ENCODE data around the gene CACNA2D3. TPM values are rescaled to one million over a fixed set of nuclear protein-coding genes. Genes with fewer than 3 reads are reported as not detected.

Gene CACNA2D3
- total RNA-seq, 1 donor from 2014 or later, result 0.70 TPM

DNA sequence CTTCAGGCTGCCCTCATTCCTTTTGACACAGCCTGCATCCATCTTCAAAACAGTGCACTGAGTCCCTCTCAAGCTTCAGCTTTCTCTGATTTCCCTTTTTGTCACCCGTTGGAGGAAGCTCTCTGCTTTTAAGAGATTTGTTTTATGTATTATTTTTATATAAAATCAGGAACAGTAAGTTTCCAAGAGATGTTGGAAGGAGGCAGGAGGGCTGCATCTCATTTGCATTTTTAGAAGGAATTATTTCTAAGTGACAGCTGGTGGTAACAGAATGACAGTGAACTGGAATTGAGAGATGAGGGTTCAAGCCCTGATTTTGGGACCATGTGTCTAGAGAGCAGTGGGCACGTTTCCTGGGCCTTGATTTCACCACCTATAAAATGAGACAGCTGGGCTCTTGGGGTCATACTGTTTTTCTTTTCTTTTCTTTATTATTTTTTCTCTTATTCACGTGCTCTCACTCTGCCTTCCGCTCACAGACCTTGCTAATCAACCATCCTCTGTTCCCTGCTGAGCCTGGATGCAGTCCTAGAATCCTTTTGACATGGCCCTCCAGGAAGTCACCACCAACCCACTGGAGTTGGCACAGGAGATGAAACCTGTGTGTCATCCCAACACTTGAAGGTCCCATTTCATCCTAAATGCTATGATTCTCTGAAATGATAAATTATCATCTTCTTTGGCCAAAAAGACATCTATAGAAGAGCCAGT lies 148.6 kb downstream of the CACNA2D3 start:
- Histone ChIP-seq H3K9me3 (ENCODE audit: insufficient read depth, low read depth, low read length) (no peaks in the 10 kb centered on the region), H3K9ac (ENCODE audit: low read length) (no peak overlapping the region), H2AFZ (ENCODE audit: low read depth, low read length) (no peak overlapping the region), H3K4me1 (ENCODE audit: insufficient read depth, low read length) (no peaks in the 10 kb centered on the region), H4K20me1 (ENCODE audit: insufficient read depth, low read length) (no peaks in the 10 kb centered on the region), H3K27me3 (ENCODE audit: insufficient read depth, low read length) (no peaks in the 10 kb centered on the region), H3K27ac (ENCODE audit: low read depth, low read length) (no peak overlapping the region), H3K4me2 (ENCODE audit: low read length) (no peak overlapping the region), H3K4me3 (ENCODE audit: insufficient read depth, low read depth, low read length) (no peak overlapping the region), H3K79me2 (ENCODE audit: insufficient read depth, low read length) (no peaks in the 10 kb centered on the region), H3K36me3 (ENCODE audit: insufficient read depth, low read length) (no peaks in the 10 kb centered on the region)
- Mint-ChIP-seq H3K27me3 (ENCODE audit: low read depth, unreplicated experiment) (peaks cover 12% of the 10 kb centered on the region), H3K27ac (ENCODE audit: unreplicated experiment) (no peak overlapping the region), H3K9me3 (ENCODE audit: unreplicated experiment) (no peaks in the 10 kb centered on the region), H3K4me1 (ENCODE audit: low read depth, unreplicated experiment) (no peaks in the 10 kb centered on the region), H3K4me3 (ENCODE audit: unreplicated experiment) (no peak overlapping the region), H3K36me3 (ENCODE audit: low read depth, unreplicated experiment) (no peaks in the 10 kb centered on the region)
- DNase-seq (ENCODE audit: low read depth) (no peak), FAIRE-seq (no peak)
- TF ChIP-seq, protein P1, sequence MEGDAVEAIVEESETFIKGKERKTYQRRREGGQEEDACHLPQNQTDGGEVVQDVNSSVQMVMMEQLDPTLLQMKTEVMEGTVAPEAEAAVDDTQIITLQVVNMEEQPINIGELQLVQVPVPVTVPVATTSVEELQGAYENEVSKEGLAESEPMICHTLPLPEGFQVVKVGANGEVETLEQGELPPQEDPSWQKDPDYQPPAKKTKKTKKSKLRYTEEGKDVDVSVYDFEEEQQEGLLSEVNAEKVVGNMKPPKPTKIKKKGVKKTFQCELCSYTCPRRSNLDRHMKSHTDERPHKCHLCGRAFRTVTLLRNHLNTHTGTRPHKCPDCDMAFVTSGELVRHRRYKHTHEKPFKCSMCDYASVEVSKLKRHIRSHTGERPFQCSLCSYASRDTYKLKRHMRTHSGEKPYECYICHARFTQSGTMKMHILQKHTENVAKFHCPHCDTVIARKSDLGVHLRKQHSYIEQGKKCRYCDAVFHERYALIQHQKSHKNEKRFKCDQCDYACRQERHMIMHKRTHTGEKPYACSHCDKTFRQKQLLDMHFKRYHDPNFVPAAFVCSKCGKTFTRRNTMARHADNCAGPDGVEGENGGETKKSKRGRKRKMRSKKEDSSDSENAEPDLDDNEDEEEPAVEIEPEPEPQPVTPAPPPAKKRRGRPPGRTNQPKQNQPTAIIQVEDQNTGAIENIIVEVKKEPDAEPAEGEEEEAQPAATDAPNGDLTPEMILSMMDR (IDR thresholded peaks at IDR 0.05; ENCODE audit: insufficient read depth, low read depth, low read length), result no peak
- TF ChIP-seq EZH2 (IDR thresholded peaks at IDR 0.05; ENCODE audit: insufficient read depth, low read length), result no peak

DNA sequence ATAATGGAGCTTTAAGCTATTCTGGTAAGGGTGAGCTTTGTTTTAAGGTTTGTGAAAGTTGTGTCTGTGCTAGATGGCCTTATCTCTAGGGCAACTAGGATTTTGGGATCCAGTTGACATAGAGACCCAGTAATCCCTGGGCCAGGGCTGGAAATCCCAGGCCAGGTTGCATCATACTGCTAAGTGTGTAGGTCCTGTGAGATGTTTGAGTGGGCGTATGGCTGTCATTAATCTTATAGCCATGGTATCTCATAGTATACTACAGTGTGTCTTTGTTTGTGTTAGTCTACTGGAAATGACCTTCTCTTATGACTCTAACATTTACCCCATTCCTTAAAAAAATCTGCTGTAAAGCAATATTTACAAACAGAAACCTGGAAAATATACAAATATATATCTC lies 151.4 kb downstream of the CACNA2D3 start:
- Histone ChIP-seq H3K79me2 (ENCODE audit: insufficient read depth, low read length) (no peaks in the 10 kb centered on the region), H3K36me3 (ENCODE audit: insufficient read depth, low read length) (no peaks in the 10 kb centered on the region), H3K4me1 (ENCODE audit: insufficient read depth, low read length) (no peaks in the 10 kb centered on the region), H3K9ac (ENCODE audit: low read length) (no peak overlapping the region), H3K4me3 (ENCODE audit: insufficient read depth, low read depth, low read length) (no peak overlapping the region), H4K20me1 (ENCODE audit: insufficient read depth, low read length) (no peaks in the 10 kb centered on the region), H2AFZ (ENCODE audit: low read depth, low read length) (no peak overlapping the region), H3K27ac (ENCODE audit: low read depth, low read length) (no peak overlapping the region), H3K27me3 (ENCODE audit: insufficient read depth, low read length) (no peaks in the 10 kb centered on the region), H3K9me3 (ENCODE audit: insufficient read depth, low read depth, low read length) (no peaks in the 10 kb centered on the region), H3K4me2 (ENCODE audit: low read length) (no peak overlapping the region)
- H3K27ac Mint-ChIP-seq (ENCODE audit: unreplicated experiment), result no peak overlapping the region
- H3K27me3 Mint-ChIP-seq (ENCODE audit: low read depth, unreplicated experiment), result peaks cover 10% of the 10 kb centered on the region
- H3K36me3 Mint-ChIP-seq (ENCODE audit: low read depth, unreplicated experiment), result no peaks in the 10 kb centered on the region
- DNase-seq (ENCODE audit: low read depth), result no peak
- TF ChIP-seq EZH2 (IDR thresholded peaks at IDR 0.05; ENCODE audit: insufficient read depth, low read length), result no peak
- TF ChIP-seq, protein P1 (IDR thresholded peaks at IDR 0.05; ENCODE audit: insufficient read depth, low read depth, low read length), result no peak
- H3K4me3 Mint-ChIP-seq (ENCODE audit: unreplicated experiment), result no peak overlapping the region
- FAIRE-seq, result no peak
- H3K4me1 Mint-ChIP-seq (ENCODE audit: low read depth, unreplicated experiment), result no peaks in the 10 kb centered on the region
- peaks cover 2% of the 10 kb centered on the region for H3K9me3 Mint-ChIP-seq (ENCODE audit: unreplicated experiment)

DNA sequence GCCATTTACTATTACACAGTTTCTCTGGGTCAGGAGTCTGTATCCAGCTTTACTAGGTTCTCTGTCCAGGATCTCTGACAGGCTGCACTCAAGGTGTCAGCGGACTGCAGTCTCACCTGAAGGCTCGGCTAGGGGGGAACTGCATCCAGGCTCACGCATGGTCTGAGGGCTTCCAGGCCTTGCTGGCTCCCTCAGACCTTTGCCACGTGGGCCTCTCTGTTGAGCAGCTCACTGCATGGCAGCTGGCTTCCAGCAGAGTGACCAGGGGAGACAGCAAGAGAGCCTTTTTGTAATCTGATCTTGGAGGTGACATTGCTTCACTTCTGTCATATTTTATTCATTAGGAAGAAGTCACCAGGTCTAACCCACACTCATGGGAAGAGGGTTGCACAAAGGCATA lies 152.3 kb downstream of the CACNA2D3 start:
- peaks cover 3% of the 10 kb centered on the region for H3K27me3 Mint-ChIP-seq (ENCODE audit: low read depth, unreplicated experiment)
- no peak for DNase-seq (ENCODE audit: low read depth)

More for the DNA sequence above, 152.3 kb downstream of the CACNA2D3 start:
- Histone ChIP-seq H3K9me3 (ENCODE audit: insufficient read depth, low read depth, low read length) (no peaks in the 10 kb centered on the region), H3K4me1 (ENCODE audit: insufficient read depth, low read length) (no peaks in the 10 kb centered on the region), H3K4me3 (ENCODE audit: insufficient read depth, low read depth, low read length) (no peak overlapping the region), H3K36me3 (ENCODE audit: insufficient read depth, low read length) (no peaks in the 10 kb centered on the region), H3K27ac (ENCODE audit: low read depth, low read length) (no peak overlapping the region), H3K79me2 (ENCODE audit: insufficient read depth, low read length) (no peaks in the 10 kb centered on the region), H3K9ac (ENCODE audit: low read length) (no peak overlapping the region), H3K4me2 (ENCODE audit: low read length) (no peak overlapping the region), H4K20me1 (ENCODE audit: insufficient read depth, low read length) (no peaks in the 10 kb centered on the region), H3K27me3 (ENCODE audit: insufficient read depth, low read length) (no peaks in the 10 kb centered on the region), H2AFZ (ENCODE audit: low read depth, low read length) (no peak overlapping the region)
- FAIRE-seq, result no peak
- H3K36me3 Mint-ChIP-seq (ENCODE audit: low read depth, unreplicated experiment), result no peaks in the 10 kb centered on the region
- TF ChIP-seq, protein P1 (IDR thresholded peaks at IDR 0.05; ENCODE audit: insufficient read depth, low read depth, low read length), result no peak
- TF ChIP-seq EZH2 (IDR thresholded peaks at IDR 0.05; ENCODE audit: insufficient read depth, low read length), result no peak
- no peak overlapping the region for H3K27ac Mint-ChIP-seq (ENCODE audit: unreplicated experiment)
- no peaks in the 10 kb centered on the region for H3K4me1 Mint-ChIP-seq (ENCODE audit: low read depth, unreplicated experiment)
- no peak overlapping the region for H3K4me3 Mint-ChIP-seq (ENCODE audit: unreplicated experiment)
- H3K9me3 Mint-ChIP-seq (ENCODE audit: unreplicated experiment), result peaks cover 2% of the 10 kb centered on the region
